GM21423 (cell line): ENCODE measurements around the gene PLCL1.

ENCODE experiments used
- ATAC-seq: cut with Tn5 transposase; IDR thresholded peaks from one replicate; pipeline ENCODE4 v1.9.1; 2021; ENCODE audit warnings: mild to moderate bottlenecking, moderate library complexity; ENCODE audit not compliant: unreplicated experiment

The PLCL1 gene

DNA sequence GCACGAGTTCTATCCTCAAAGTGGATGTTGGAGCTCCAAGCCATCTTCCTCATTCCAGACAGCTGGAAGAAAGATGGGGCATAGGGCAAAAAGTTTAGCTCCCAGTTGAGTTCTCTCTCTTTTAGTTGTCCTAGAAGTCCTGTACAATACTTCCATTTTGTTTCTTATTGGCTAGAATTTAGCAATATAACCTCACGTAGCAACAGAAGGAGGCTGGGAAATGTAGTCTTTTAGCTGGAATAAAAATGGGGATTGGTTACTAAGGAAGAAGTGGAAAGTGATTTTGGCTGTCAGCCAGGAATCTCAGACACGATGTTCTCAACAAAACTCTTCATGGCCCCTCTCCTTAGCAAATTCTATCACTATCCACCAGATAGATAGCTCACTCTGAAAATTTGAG is 79.9 kb downstream of the PLCL1 start:
- ATAC-seq: no peak

DNA sequence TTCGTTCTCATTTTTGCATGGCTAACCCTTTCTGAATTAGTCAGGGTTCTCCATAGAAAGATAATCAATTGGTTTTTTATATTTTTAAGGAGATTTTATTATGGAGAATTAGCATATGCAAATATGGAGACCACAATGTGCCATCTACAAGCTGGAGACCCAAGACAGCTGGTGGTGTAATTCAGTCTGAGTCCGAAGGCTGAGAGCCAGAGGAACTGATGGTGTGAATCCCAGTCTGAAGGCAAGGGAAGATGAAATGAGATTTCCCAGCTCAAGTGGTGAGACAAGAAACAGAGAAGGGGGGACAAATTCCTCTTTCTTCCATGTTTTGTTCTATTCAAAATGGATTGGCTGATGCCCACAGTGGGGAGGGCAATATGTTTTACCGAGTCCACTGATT is 80.7 kb downstream of the PLCL1 start:
- no peak for ATAC-seq

DNA sequence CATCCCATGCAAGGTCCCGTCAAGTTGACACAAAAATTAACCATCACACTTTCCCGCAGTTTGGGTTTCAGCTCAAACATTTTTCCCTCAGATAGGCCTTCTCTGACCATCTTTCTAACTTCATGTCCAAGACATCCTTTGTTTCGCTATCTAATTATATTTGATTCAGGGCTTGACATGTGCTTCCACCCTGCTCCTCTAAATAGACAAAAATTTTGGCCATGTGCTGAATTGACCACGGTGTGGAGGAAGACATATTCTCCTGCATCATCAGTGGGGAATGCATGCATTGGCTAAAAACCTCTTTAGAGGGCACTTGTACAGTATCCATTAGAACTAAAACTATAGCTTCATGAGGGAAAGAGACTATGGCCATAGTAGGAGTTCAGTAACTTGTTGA is 81.2 kb downstream of the PLCL1 start:
- no peak for ATAC-seq

DNA sequence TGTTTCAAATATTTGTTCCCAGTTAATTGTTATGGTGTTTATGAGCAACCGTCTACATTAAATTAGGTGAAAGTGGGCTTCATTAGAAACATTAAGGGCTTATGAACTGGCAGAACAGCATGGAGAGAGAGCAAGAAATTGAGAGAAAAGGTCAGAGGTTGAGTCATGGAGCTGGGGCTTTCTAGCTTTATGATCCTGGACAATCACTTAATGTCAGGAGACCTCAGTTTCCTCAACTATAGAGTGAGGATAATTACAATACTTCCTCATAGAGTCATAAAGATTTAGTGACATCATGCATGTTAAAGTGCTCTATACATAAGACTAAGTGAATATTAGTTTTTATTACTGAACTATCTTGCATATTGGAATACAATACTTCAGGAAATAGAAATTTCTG is 83.9 kb downstream of the PLCL1 start:
- no peak for ATAC-seq

DNA sequence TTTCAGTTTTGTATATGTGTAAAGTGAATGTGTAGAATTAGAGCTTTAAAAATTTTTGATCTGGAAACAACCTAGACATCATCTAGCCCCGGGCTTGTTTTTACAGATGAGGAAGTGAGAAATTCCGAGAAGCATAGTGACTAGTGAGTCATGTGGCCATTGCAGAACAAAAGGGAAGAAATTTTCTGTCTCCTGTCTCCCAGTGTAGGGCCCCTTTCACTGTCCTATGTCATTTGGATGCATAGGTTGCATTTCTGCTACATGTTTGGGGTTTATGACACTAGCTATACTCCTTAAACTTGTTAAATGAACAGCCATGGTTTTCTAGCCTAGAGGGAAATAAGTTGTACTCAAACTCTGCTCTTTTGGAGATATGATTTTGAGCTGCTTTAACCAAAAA is 84.6 kb downstream of the PLCL1 start:
- peak; percentile 99 for ATAC-seq

DNA sequence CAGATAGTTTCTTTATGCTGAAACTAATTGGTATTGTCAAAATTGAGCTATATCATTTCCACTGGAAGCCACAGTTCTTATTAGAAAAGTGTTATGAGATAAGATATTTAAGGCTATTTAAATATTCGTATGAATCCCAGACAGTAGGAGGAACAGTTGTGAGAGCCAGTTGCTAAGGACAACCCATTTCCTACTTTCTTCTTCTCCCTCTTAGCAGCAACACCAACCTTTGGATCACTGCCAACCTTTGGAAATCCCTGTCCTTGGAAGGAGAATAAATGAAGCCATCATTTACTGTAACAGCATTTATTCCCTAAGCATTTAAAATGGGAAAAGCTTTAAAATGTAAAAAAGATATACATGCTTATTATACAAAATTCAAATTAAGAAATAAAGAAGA is 85.8 kb downstream of the PLCL1 start:
- no peak for ATAC-seq

DNA sequence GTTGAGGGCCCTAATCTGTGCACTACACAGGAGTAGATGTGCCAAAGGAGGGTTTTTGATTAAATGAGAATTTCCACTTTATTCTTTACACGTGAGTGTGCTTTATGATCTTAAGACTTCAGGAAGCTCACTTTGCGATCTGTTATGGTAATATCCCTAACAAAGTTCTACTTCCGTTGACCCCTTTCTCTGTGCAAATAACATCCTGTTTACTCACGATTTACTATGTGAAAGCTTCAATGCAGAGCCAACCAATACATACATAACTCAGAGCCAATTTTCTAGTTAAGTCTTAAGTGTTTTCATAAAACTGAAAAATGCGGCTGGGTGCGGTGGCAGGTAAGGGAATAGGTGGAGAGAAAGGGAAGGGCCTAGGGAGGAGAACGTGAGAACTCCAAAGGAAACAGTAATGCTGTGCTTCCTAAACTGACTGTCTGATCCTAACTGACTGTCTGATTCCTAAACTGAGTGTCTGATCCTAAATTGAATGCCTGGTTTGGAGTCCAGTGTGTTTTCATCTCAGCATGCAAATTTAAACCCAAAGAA is 87.6 kb downstream of the PLCL1 start:
- no peak for ATAC-seq

DNA sequence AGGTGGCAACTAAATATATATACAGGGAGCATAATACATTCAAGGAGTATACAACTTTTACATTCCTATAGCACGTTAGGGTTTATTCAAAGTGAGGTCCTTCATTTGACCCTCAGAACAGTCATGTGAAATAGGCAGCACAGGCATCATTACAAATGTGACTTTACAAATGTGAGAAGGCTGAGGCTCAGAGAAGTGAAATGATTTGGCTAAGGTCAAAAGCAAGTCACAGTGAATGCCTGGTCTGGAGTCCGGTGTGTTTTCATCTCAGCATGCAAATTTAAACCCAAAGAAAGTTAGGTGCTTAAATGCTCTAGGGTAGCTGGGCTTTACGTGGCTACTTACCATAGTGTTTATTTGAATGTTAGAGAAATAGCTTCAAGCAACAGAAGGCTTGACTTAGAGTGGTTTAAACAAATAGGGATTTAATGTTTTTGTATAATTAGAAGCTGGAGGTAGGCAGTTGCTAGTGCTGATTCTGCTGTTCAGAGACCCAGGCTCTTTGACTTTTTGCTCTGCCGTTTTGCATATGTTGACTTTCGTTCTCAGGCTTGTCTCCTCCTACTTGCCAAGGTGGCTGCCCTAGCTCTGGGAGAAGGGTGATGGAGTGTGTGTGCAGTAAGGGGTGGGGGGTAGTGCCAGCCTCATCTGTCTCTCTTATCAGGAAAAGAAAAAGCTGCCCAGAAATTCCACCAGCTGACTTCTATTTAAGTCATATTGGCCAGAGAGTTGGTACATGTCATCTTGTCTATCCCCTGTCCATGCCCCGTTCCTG is 89.2 kb downstream of the PLCL1 start:
- ATAC-seq: no peak

DNA sequence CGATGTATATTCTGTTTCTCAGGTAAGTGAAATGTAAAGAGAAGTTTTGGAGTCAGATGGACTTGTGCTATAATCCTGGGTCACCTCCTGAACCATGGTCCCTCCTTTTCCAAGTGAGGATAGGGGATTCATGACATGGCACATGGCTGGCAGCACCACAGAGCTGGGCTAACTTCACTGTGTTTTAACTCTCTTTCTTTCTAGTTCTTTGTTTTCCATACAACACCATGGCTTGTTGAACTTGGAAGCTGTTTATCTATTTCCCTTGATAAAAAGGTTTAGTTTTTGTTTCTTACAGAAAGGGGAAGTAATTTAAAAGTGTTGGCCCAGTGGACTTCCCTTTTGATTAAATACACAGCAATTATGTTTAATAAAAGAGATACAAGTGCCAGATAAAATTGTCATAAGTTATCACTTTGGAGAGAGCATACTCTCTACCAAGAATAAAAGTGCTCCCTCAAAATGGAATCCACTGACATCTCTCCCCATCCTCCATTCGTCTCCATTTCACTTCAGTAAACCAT is 90.4 kb downstream of the PLCL1 start:
- no peak for ATAC-seq

DNA sequence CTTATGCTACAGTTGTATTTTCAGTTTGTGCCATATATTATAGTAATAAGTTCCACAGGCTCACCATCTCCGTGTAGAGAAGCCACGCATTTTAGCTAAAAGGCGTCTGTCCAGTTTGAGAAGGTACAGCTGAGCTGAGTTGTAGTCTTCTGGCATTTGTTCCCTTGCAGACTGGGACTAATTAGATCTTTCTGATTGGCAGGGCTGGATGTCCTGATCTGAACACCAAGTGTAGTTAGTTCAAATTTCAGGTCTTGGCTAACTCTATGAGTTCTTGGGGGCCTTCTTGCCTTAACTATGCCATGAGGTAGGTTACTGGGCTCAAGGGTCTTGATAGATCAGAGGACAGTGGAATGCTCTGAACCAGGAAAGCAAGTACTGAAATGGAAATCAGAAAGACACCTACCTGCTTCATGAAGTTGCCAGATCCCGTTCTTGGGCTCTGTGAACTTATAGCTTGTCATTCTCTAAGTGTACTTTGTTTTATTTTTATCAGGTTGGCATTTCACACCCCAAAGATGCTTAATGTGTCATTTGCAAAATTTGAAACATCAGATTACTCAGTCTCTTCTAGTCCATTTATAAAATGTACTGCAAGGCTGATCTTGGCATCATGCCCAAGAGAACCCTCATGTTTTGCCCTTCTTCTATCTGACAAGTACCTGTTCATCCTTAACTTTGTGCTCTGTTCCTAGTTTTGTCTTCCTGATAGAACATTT is 93.7 kb downstream of the PLCL1 start:
- ATAC-seq: no peak

DNA sequence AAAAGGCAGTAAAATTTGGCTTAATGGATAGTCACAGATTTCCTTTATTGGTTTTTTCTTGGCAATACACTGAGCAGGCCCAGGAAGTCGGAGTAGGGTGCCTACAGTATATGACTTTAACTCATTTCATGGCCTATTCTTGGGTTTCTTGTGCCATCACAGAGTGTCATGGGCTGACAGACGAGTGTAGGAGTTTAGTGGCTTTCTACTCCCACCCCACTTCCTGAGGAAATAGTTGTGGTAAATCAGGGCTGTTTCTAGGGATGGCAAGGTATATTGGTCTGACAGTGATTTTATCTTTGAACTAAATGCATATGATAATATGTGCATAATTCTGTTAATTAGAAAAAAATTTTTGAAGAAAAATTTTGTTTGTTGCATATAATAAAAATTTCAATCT is 100.1 kb downstream of the PLCL1 start:
- no peak for ATAC-seq

DNA sequence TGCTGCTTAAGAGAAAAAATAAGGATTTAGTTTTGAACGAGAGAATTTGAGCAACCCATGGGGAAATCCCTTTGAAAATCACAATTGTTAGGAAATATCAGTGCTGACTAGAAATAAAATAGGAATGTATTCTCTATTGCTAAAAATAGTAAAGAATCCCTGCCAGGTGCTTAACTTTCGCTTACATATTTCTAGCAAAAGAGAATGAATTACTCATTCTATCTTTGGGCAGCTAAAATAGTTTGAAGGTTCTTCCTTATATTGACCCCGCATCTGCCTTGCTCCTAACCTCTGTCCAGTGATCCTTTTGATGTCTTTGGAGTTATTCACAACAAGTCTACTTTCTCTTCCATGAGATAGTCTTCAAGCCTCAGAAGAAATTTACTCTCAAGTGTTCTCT is 103.8 kb downstream of the PLCL1 start:
- no peak for ATAC-seq

DNA sequence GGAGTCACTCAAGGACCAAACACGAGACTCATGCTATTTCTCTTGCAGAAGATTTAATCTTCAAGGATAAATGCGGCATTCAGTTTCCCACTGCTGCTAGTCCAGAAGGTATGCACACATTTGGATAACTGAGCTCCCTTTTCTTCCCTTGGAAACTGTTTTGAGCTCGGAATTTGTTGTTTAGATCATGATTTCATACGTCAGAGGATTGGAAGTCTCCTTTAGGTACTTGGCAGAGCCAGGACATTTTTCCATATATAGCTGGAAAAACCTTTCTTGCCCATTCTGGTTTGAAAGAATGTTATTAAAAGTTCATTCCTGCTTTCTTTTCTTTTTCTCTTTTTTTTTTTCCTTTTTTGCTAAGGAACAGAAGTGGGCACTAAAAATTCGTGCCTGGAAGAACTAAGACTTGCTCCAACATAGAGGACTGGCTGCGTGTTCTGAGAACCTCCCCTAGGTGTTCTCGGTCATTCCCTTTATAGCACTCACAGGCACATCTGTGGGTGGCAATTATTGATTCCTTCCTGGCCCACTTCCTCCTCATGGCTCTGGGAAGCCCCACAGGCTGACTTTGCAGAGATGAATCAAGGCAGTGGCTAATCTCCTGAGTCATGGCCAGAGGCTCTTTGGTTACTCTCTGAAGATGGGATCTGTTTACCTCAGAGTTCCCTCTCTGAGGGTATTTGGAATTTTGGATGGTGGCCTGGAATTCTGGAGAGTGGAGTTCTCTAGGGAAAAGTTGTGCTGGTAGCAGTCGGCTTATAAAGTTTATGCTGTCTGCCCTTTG is 104.8 kb downstream of the PLCL1 start:
- no peak for ATAC-seq

DNA sequence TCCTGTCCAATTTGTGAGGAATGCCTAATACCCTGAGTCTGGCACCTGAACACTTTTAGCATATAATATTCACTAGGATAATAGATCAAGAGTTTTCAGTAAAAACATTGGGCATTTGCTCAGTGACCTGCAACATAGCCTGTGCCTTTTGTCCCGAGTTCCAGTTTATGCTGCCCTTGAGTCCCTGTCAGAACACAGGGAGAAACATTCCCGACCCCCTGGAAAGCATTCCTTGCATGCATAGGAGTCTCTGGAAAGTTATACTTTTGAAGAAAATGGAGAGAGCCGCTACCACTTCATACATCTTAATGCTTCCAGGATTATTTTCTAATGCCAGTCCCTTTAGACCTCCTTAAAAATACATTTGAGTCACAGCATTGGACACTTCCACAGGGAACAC is 107.3 kb downstream of the PLCL1 start:
- no peak for ATAC-seq

DNA sequence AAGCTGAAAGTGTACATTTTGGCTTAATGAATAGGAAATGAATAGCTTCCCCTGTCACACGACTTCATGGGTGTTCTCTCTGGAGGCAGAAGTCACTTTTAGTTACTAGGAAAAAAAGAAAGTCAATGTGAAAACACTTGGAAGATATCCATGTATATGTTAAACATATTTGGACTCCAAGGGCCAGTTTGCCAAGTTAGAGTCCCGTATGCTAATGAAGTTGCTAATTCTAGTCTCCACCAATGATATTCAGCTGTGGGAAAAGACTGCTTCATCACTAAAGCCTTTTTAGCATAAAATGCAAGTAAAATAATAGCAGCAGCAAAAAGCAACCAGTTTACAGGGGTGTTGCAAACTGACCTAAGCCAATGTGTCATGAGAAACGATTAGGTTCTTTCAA is 108.7 kb downstream of the PLCL1 start:
- no peak for ATAC-seq

DNA sequence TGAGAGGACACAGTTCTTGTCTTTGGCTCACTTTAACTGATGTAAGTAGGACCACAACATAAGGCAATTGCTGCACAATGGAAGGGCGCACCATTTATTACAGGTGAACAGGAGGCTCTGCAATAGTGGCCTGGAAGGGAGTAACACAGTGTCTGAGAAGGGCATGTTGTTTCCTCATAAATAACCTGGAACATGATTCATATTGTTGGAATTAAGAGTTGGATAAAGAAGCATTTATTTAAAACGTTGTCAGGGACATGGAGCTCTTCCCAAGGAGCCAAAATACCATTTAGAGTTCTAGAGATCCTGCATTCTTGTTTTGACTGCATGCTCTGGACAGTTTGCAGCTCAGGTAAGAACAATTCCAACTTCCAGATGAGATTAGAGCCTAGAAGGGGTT is 110.4 kb downstream of the PLCL1 start:
- ATAC-seq: no peak

DNA sequence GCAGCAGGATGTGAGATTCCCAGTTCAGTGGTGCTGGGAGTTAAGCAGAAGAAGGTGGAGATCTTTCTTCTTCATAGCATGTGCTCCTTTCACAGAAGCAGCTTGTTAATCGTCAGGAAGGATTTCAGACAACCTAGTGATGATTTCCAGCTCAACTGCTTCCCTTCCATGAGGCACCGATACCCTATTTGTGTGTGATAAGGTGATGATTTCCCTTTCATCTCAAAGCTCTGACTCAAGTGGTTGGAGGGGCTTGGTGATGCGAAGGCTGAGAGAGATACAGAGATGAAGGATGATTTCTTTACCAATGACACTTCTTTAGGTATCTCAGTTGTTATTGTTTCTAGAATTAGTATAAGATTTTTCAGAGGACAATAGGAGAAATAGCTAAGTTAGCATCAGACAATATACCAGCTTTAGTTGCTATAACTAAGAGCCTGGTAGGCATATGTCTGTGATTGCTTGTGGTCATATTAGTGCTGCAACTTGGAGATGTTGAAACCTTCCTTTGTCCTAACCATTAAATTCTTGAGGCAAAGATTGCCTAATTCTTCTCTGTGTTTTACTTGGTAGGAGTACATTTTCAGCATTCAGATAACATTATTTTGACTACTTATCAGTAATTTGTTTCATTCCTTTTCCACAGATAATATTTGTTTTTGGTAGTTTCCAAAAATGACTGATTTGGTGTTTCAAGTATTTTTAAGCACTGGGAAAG is 111.3 kb downstream of the PLCL1 start:
- ATAC-seq: no peak

DNA sequence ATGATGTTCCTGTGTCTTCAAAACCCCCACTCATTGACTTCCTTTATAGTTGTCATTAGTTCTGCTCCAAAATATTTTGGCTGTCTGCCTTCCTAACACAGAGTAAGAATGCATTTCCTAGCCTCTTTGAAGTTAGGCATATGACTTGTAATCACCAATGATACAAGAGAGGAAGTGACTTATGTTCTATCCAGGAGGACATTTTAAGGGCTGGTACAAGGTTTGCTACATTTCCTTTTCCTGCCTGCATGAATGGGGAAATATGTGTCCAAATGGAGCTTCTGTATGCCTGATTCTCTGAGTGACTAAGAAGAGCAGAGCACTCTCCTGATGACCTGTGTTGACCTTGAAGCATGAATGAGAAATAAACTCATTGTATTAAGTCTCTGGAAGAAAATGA is 115.1 kb downstream of the PLCL1 start:
- no peak for ATAC-seq

DNA sequence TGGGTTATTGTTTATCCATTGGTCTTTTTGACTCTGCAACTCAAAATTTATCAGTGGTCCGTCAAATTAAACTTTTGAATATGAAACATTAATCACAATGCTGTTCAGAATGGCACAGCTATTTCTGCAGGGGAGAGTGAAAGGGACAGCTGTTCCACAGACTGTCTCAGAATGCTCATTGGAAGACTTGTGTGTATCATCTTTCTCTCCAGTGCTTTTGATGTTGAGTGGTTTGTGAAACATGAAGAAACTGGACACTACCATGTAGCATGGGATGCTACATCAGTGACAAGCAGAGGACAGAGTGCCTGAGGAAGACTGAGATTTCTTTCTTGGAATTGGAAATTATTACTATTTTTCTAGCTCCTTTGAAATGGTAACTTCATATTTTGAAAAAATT is 115.7 kb downstream of the PLCL1 start:
- ATAC-seq: no peak

DNA sequence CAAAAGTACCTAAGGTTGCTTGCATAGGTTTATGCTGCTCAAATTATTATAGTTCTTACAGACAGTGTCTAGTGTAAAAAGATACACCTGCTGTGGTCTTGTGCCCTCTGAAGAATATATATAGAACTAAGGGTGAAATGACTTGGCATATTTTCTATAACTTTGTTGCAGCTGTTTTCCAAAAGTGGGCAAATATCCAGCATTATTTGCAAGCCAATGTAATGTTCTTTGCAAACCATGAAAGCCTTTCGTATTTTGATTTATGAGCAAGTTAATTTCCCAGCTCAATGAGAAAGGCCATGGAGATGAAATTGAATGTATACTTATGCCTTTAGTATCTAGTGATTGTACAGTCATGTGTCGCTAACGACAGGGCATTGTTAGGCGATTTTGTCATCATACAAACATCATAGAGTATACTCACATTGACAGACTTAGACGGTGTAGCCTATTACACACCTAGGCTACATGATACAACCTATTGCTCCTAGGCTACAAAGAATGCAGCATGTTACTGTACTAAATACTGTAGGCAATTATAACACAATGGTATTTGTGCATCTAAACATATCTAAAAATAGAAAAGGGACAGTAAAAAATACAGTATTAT is 116.3 kb downstream of the PLCL1 start:
- ATAC-seq: no peak
